GM19455 (cell line): ENCODE results near the gene AGMO.
A peak's percentile ranks its signal among the peaks of the same experiment; 100 is the strongest.
"Not testable (repeated sequence)": the region's sequence is repeated elsewhere in the genome, so short reads cannot be mapped to it uniquely, and the experiment has no call there.

Experiments
- ATAC-seq: cut with Tn5 transposase; IDR thresholded peaks from one replicate; pipeline ENCODE4 v1.9.1; 2021; ENCODE audit not compliant: unreplicated experiment

The AGMO gene

GRCh38 chr7:15332956-15333355 lies 228.9 kb downstream of the AGMO start:
- ATAC-seq = no peak

- no peak for ATAC-seq
Observed at GRCh38 chr7:15330943-15331342, 230.9 kb downstream of the AGMO start.

GRCh38 chr7:15327001-15327400 lies 234.8 kb downstream of the AGMO start:
- no peak for ATAC-seq

DNA sequence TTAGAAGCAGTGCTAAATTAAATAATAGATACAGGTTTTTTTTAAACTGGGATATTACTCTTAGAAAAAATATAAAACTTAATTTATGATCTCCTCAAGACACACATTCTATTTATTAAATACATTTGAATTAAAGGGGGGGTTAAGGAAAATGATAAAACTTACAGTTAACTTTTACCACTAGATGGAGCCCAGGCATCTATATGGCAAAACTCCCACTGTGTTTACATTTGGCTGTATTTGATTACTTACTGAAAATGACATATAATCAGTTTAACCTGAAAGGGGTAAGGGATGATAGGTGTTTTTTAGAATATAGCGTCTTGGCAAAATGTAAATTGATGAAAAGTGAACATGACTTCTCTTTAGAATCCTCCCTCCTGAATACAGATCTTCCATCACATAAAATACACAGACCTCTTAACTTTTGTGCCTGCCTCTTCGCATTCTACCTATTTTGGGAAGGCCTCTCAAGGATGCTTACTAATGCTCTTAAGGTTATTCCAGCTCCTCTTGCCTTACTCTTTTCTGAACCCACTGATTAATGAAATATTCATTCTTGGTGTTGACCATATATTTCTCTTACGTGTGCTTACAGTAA lies 235.7 kb downstream of the AGMO start:
- ATAC-seq = no peak

DNA sequence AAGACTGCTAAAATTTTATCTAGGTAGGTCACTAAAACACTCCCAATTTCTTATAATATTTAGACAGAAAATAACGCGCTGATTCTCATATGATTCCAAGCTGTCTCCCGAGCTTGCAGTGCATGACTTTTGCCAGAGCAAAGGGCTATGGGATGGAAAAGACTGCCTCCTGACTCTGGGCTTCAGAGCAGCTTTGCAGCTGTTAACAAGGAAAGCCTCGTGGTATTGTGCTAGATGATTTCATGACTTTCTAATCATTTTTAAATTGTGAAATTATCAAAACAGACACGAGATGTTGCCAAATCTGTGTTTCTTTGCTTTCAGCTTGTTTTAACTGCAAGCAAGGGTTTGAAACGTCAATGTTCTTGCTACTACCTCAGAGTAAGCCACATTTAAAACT lies 238.3 kb downstream of the AGMO start:
- ATAC-seq = no peak

GRCh38 chr7:15317215-15317614 lies 244.6 kb downstream of the AGMO start:
- ATAC-seq = no peak

GRCh38 chr7:15315678-15316077 lies 246.1 kb downstream of the AGMO start:
- no peak for ATAC-seq

- ATAC-seq = no peak
Observed at GRCh38 chr7:15314922-15315321, 246.9 kb downstream of the AGMO start.

GRCh38 chr7:15313361-15313760 lies 248.5 kb downstream of the AGMO start:
- no peak for ATAC-seq

- ATAC-seq = no peak
Observed at GRCh38 chr7:15309872-15310271, 251.9 kb downstream of the AGMO start.

GRCh38 chr7:15308821-15309220 lies 253.0 kb downstream of the AGMO start:
- ATAC-seq = no peak

DNA sequence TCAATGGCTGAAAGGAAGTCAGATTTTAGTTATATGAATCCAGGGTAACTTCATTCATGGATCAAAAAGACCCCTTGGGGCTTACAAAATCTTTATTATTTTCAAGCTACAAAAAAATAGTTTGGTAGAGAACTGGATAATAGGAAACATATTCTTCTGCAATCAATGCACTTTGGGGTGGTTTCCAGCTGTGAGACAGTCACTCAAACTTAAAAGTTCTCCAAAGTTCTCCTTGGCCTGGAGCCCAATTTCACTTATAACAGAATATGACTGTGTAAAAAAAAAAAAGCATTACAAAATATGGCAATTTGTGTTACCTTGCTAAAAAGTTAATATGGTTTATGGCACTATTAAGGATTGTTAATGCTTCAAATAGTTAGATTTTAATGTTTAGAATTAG lies 255.5 kb downstream of the AGMO start:
- no peak for ATAC-seq

DNA sequence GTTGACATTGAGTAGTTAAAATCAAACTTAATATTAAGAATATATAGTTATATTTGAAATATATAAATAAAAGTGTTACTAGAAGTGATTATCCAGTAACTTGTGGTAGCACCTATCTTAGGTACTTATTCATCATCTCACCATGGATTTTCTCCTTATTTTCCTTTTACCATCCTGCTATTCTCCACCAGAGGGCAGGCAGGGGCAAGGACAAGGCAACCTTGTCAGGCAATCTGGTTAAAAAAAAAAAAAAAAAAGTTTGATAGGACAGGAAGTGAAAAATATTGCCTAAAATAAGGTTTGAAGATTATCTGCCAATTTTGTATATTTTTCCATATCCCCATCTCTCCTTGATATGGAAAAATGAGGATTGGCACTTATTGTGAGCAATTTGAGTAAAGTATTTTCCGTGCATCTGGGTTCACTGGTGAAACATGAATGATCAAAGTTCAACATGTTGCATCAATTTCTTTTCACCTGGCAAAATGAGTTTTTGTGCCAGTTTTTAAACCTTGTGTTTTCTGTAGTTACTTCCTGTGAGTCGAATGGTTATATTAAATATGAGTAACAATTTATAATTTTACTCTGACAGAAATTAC lies 256.7 kb downstream of the AGMO start:
- peak; percentile 76 for ATAC-seq

- no peak for ATAC-seq
Observed at GRCh38 chr7:15303357-15303756, 258.5 kb downstream of the AGMO start.

GRCh38 chr7:15300986-15301385 lies 260.8 kb downstream of the AGMO start:
- ATAC-seq = not testable (repeated sequence)

GRCh38 chr7:15292138-15292537 lies 269.7 kb downstream of the AGMO start:
- no peak for ATAC-seq

DNA sequence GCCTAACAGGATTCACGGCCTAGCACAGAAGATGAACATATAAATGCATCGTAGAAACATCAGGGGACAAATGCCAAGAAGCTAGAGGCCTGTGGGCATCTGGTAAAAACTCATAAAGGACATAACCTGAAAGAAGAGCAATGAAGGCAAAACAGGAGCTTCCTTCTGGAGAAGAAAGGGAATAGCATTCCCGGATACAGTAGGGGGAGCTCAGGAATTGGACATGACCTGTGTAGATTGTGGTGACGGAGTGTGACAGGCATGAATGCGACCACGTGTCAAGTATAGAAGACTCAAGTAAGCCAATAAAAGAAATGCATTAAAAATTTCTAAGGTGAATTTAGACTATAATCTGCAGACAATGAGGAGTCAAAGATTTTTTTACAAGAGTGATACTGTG lies 270.1 kb downstream of the AGMO start:
- ATAC-seq = no peak

DNA sequence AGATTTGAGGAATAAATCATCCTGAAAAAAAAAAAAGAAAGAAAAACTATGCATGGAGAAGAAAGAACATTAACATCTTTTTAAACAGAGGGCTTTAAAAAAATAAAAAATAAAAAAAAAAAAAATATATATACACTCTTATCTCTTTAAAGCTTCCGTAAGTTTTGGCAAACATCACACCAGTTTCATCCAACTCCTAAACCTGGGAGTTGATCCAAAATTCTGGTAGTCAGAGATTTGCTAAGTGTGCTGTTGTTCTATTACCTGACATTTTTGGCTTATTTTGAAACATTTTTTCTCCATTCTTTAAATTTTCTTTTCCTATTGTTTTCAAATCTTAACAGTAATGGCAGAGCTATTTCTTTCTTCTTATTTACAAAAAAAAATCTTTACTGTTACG lies 273.1 kb downstream of the AGMO start:
- no peak for ATAC-seq

GRCh38 chr7:15284396-15284795 lies 277.4 kb downstream of the AGMO start:
- ATAC-seq = no peak

- ATAC-seq = no peak
Observed at GRCh38 chr7:15280078-15280733, 281.6 kb downstream of the AGMO start.

GRCh38 chr7:15279640-15280039 lies 282.2 kb downstream of the AGMO start:
- ATAC-seq = no peak

- ATAC-seq = no peak
Observed at GRCh38 chr7:15257689-15258088, 304.1 kb downstream of the AGMO start.

- ATAC-seq = no peak
Observed at GRCh38 chr7:15252181-15252580, 309.6 kb downstream of the AGMO start.
